Body of pancreas (tissue), 4 donors: ENCODE data around the gene MOGAT3. TPM values are rescaled to one million over a fixed set of nuclear protein-coding genes. Genes with fewer than 3 reads are reported as not detected.
A peak's percentile ranks its signal among the peaks of the same experiment; 100 is the strongest.

Experiments
- ATAC-seq: fragments of 150-250 bp; one replicate; pipeline ENCODE4 v1.9.1; 2016
- DNase-seq, 4 donors: peaks; one replicate each; pipeline ENCODE4 v3.0.0-alpha.2; 2019
- H3K27ac ChIP-seq, 4 donors: fragments of 200-600 bp; sonication (generic); 1 replicate in 3 of 4; 2 replicates in 1 of 4; pipeline versions ENCODE4 v1.5.1 to v1.6.1; 2016 to 2019; ENCODE audit warnings: mild to moderate bottlenecking in 1 of 4, mixed read lengths in 1 of 4, moderate library complexity in 1 of 4
- H3K27me3 ChIP-seq, 2 donors: fragments of 200-600 bp; sonication (generic); one replicate each; pipeline ENCODE4 v1.6.0; 2016; ENCODE audit warnings: mild to moderate bottlenecking in 1 of 2
- H3K36me3 ChIP-seq, 2 donors: fragments of 200-600 bp; sonication (generic); replicated peaks in 1 of 2; 2 replicates each; pipeline ENCODE4 v1.5.1; 2016; ENCODE audit warnings: low read depth in 2 of 2; ENCODE audit not compliant: insufficient read depth in 1 of 2
- H3K4me1 ChIP-seq: fragments of 200-600 bp; sonication (generic); one replicate; pipeline ENCODE4 v1.6.0; 2016
- H3K4me3 ChIP-seq, 2 donors: fragments of 200-600 bp; sonication (generic); 1 replicate in 1 of 2; 2 replicates in 1 of 2; pipeline ENCODE4 v1.5.1; 2016 to 2019
- H3K9me3 ChIP-seq, 3 donors: fragments of 200-600 bp; sonication (generic); 1 replicate in 2 of 3; 2 replicates in 1 of 3; pipeline ENCODE4 v1.5.1; 2016
- POLR2A ChIP-seq, 3 donors: fragments of 450-650 bp; IDR thresholded peaks; one replicate each; pipeline ENCODE4 v1.6.1; 2016; ENCODE audit warnings: antibody characterized with exemption in 3 of 3, mild to moderate bottlenecking in 2 of 3
- WGBS, 2 donors: methylation state at CpG; one replicate each; pipeline ENCODE4 v1.1.5; 2017; 5-methylcytosine and 5-hydroxymethylcytosine counted together
- intact Hi-C: fragments of 100-400 bp; cut with DNase I; formaldehyde crosslinking; loops from one replicate; pipeline ENCODE4 v1.15.1; 2023
- total RNA-seq, 2 donors: library from RNA; depleted of rRNA; stranded (reverse); fragments of >200 nt; gene quantifications; one replicate each; pipeline ENCODE4 v1.1.0, GENCODE V29; 2016
- TF ChIP-seq, protein P1 (sequence below), 7 experiments: fragments of 450-650 bp in 4 of 7; fragments of 200-600 bp in 3 of 7; sonication (generic) in 3 of 7; IDR thresholded peaks; one replicate each; pipeline ENCODE4 v1.5.1; 2016 to 2019; ENCODE audit warnings: antibody characterized with exemption in 7 of 7

Gene MOGAT3
- total RNA-seq, 2 donors from 2014 or later, result not detected

DNA sequence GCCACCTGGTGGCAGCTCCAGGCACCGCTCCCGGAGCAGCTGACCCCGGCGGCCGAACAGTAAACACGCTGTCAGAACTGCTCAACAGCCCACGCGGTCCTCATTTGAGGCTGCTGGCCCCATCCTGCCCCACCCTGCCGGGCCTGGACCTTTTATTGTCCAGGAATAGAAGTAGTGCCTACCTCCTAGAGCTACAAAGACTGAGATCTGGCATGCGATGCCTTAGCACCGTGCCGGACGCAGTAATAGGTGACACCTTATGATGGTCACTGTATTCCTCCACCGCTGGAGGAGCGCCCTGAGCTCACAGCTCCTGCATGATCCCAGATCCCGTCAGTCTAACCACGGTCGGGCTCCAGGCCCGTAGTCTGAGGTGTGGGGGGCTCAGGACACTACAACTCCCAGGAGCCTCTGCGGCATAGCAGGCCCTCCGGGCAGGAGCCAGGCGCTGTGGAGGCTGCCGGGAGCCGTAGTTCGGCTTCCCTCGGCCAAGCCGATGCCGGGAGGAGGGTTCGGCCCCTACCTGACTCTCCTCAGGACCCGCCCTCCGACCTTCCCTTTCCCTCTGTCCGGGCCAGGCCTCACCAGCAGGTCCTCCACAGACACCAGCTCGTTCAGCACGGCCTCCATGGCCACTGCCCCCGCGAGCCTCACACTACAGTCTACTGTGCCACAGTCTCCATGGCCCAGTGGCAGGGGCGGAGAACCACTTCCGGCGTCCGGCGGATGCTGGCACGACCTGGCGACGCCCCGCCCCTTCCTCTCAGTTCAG lies 43.7 kb upstream of the MOGAT3 start, which contains the start of gene FIS1:
FIS1 (minus strand) TSS at position 707 of the 772 bp plus-strand sequence; CDS start at position 630, 77 bp downstream.
- Histone ChIP-seq H3K27ac (peak within 1 kb of the TSS; percentile 91 to 95 (median 94)), H3K36me3 (no peaks in the 10 kb centered on the region), H3K27me3 (no peaks in the 10 kb centered on the region), H3K4me1 (peaks cover 33% of the 10 kb centered on the region), H3K9me3 (no peaks in the 10 kb centered on the region), H3K4me3 (peak within 1 kb of the TSS; percentile 59 to 90)
- intact Hi-C loops, result no loop called here
- ATAC-seq (peak; percentile 95), DNase-seq (peak; percentile 95 to 97 (median 96))
- 0% methylated on average over 41 of the region's 45 CpGs; no CpG with 5 or more reads in 1 of the 2 donors for WGBS, 2 donors
- peak; percentile 32 to 89 (median 85) for TF ChIP-seq POLR2A (IDR thresholded peaks at IDR 0.05)
- TF ChIP-seq, protein P1, sequence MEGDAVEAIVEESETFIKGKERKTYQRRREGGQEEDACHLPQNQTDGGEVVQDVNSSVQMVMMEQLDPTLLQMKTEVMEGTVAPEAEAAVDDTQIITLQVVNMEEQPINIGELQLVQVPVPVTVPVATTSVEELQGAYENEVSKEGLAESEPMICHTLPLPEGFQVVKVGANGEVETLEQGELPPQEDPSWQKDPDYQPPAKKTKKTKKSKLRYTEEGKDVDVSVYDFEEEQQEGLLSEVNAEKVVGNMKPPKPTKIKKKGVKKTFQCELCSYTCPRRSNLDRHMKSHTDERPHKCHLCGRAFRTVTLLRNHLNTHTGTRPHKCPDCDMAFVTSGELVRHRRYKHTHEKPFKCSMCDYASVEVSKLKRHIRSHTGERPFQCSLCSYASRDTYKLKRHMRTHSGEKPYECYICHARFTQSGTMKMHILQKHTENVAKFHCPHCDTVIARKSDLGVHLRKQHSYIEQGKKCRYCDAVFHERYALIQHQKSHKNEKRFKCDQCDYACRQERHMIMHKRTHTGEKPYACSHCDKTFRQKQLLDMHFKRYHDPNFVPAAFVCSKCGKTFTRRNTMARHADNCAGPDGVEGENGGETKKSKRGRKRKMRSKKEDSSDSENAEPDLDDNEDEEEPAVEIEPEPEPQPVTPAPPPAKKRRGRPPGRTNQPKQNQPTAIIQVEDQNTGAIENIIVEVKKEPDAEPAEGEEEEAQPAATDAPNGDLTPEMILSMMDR (IDR thresholded peaks at IDR 0.05), result peak; percentile 86 to 95 (median 91)

DNA sequence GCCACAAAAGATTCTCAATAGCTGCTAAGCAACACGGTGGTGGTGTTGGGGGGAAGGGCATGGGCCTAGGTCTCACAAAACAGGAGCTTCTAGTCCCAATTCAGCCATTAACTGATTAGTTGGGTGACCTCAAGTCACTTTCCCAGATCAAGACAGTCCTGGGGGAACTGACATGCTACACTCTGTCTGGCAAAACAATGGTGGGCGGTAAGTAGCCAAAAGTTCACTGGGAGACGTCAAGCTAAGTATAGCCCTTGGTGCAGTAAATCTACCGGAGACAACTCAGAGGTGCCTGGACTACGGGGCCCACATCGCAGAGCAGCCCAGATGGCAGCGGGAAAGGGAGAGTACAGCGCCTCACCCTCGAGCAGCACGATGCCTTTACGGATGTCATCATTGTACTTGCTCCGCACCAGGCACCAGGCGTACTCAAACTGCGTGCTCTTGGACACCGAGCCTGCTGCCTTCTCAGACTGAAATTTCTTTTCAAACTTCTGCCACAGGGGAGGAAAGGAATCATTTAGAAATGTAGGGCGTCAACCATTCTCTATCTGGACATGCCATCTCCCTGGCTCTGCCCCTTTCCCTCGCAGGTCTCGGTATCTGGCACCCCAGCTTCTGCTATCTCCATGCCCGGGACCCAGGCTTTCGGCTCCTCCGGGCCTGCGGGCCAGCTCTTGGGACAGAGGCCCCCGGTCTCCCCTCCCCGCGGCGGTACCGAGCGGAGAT lies 43.0 kb upstream of the MOGAT3 start:
- Histone ChIP-seq H3K27me3 (no peaks in the 10 kb centered on the region), H3K4me3 (peak overlapping the region; percentile 59 to 90), H3K36me3 (no peaks in the 10 kb centered on the region), H3K9me3 (no peaks in the 10 kb centered on the region), H3K4me1 (peaks cover 40% of the 10 kb centered on the region), H3K27ac (peak overlapping the region; percentile 91 to 95 (median 94))
- ATAC-seq, result no peak
- 15 to 30% methylated on average over 15 to 28 of the region's 28 CpGs for WGBS, 2 donors
- DNase-seq, result peak in 1 of 4 donors; percentile 30
- TF ChIP-seq POLR2A (IDR thresholded peaks at IDR 0.05), result no peak
- TF ChIP-seq, protein P1 (IDR thresholded peaks at IDR 0.05), result no peak
- intact Hi-C loops, result no loop called here

DNA sequence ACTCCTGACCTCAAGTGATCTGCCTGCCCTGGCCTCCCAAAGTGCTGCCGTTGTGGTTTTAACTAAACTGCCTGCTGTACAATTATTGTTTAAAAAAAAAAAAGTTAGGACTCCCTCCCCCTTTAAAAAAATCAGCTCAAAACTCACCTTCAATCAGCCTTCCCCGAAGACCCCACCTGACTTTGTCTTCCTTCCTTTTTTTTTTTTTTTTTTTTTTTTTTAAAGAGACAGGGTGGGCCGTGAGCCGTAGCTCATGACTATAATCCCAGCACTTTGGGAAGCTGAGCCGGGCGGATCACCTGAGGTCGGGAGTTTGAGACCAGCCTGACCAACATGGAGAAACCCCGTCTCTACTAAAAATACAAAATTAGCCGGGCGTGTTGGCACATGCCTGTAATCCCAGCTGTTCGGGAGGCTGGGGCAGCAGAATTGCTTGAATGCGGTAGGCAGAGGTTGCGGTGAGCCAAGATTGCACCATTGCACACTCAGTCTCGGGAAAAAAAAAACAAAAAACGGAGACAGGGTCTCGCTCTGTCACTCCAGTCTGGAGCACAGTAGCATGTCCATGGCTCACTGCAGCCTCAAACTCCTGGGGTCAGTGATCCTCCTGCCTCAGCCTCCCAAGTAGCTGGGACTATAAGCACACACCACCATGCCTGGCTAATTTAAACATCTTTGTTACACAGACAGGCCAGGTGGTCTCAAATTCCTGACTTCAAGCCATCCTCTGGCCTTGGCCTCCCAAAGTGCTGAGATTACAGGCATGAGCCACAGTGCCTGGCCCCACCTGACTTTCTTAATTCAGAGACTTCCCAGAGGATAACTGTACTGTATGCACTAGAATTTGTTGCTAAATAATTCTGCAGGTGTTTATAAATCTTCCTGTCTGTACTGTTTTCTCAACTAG lies 40.9 kb upstream of the MOGAT3 start:
- Histone ChIP-seq H3K36me3 (peaks cover 0 to 1% of the 10 kb centered on the region in 2 donors), H3K27ac (no peak overlapping the region), H3K4me1 (peaks cover 60% of the 10 kb centered on the region), H3K4me3 (no peak overlapping the region), H3K27me3 (no peaks in the 10 kb centered on the region), H3K9me3 (no peaks in the 10 kb centered on the region)
- TF ChIP-seq, protein P1 (IDR thresholded peaks at IDR 0.05), result no peak
- TF ChIP-seq POLR2A (IDR thresholded peaks at IDR 0.05), result no peak
- no peak for ATAC-seq
- WGBS, 2 donors, result 78 to 84% methylated on average over 16 of the region's 16 CpGs
- DNase-seq, result no peak
- intact Hi-C loops, result no loop called here

DNA sequence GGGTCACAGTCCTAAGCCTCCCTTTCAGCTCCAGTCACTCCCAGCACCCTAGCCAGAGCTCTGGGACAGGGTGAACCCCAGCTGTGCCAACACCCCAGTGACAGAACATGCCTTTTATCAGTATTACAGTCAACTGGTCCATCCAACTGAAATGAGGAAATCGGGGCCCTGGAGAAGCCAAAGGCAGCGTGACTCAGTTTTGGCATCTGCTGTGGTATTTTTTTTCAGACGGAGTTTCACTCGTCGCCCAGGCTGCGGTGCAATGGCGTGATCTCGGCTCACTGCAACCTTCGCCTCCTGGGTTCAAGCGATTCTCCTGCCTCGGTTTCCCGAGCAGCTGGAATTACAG lies 40.2 kb upstream of the MOGAT3 start:
- no peak overlapping the region for H3K4me3 ChIP-seq
- no peak for ATAC-seq
- DNase-seq, result no peak
- H3K36me3 ChIP-seq, result peaks cover 0 to 1% of the 10 kb centered on the region in 2 donors
- H3K27me3 ChIP-seq, result no peaks in the 10 kb centered on the region
- H3K4me1 ChIP-seq, result peaks cover 57% of the 10 kb centered on the region
- no peaks in the 10 kb centered on the region for H3K9me3 ChIP-seq
- peak overlapping the region in 1 of 4 donors; percentile 87 for H3K27ac ChIP-seq
- TF ChIP-seq POLR2A (IDR thresholded peaks at IDR 0.05), result no peak
- TF ChIP-seq, protein P1 (IDR thresholded peaks at IDR 0.05), result no peak
- WGBS, 2 donors, result 89 to 95% methylated on average over 12 of the region's 12 CpGs
- intact Hi-C loops, result no loop called here
